ENCODE data around the gene TMEM91.
"Not testable (repeated sequence)": the region's sequence is repeated elsewhere in the genome, so short reads cannot be mapped to it uniquely, and the experiment has no call there.

TMEM91 gene

GRCh38 chr19:41402010-41402409 lies 25.7 kb downstream of the TMEM91 start:
- Histone ChIP-seq H3K36me3 (ENCODE audit: control insufficient read depth, insufficient read depth, low read length) (no peaks in the 10 kb centered on the region), H3K9me3 (ENCODE audit: control insufficient read depth, insufficient read depth, low read depth, low read length) (no peaks in the 10 kb centered on the region), H3K27me3 (ENCODE audit: control insufficient read depth, insufficient read depth, low read length) (no peaks in the 10 kb centered on the region), H3K9ac (ENCODE audit: low read length) (no peak overlapping the region), H3K27ac (ENCODE audit: low read depth, low read length) (no peak overlapping the region), H3K4me3 (ENCODE audit: low read depth, low read length) (no peak overlapping the region), H3K4me1 (ENCODE audit: control insufficient read depth, insufficient read depth, low read length) (peaks cover 12% of the 10 kb centered on the region)

DNA sequence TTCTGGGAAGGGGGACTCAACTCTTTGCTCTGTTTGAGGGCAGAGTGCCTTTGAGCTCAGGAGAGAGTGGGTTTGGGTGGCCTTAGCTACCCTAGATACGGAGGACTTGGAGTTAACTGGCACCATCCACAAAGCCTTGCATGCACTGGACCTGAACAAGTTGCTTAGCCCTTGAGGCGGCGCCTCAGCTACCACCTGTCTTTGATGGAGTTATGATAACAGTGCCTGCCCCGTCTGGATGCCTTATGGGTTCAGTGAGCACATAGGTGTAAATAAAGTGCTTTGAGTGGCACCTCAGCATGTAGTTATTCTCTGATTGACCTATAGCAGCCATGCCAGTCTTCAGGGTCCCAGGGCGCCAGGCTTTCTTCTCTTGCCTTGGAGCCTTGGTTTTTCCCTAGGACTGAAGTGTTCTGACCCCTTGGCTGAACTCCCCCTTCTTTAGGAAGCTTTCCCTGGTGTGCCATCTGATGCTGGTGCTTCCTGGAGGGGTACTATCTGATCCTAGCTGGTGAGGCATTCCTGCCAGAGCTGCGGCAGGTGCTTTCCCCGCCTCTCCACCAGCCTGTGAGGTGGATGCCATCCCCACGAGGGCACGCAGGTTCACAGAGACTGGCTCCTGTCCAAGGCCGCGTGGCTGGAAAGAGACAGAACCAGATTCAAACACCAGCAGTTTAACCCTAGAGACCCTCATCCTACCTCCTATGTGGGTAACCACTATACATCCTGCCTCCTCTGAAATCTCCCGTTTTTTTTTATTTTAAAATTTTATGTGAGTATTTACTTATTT lies 27.0 kb downstream of the TMEM91 start:
- Histone ChIP-seq H3K27ac (ENCODE audit: low read depth, low read length) (no peak overlapping the region), H3K4me1 (ENCODE audit: control insufficient read depth, insufficient read depth, low read length) (peaks cover 23% of the 10 kb centered on the region), H3K27me3 (ENCODE audit: control insufficient read depth, insufficient read depth, low read length) (no peaks in the 10 kb centered on the region), H3K9me3 (ENCODE audit: control insufficient read depth, insufficient read depth, low read depth, low read length) (no peaks in the 10 kb centered on the region), H3K4me3 (ENCODE audit: low read depth, low read length) (no peak overlapping the region), H3K9ac (ENCODE audit: low read length) (no peak overlapping the region), H3K36me3 (ENCODE audit: control insufficient read depth, insufficient read depth, low read length) (no peaks in the 10 kb centered on the region)

DNA sequence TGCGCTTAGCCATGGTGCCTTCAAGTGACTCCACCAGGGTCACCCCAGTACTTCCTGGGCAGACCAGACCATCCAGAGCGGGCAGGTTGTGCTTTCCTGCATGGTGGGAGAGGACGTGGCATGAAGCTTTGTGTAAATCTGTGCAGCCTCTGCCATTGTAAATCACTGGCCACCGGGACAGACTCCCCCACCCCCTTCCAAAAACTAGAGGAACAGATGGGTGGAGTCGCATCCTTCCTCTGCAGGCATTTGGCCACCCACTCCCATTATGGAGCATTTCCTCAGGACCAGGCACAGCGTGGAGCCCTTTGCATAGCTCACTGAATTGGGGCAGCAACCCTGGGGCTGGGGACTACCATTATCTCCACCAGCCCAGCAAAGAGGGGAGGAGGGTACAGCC lies 29.4 kb downstream of the TMEM91 start:
- no peak overlapping the region for H3K27ac ChIP-seq (ENCODE audit: low read depth, low read length)
- H3K9ac ChIP-seq (ENCODE audit: low read length): no peak overlapping the region
- peaks cover 25% of the 10 kb centered on the region; the same call in 1 of the 2 replicates for H3K4me1 ChIP-seq (ENCODE audit: control insufficient read depth, insufficient read depth, low read length)
- H3K9me3 ChIP-seq (ENCODE audit: control insufficient read depth, insufficient read depth, low read depth, low read length): no peaks in the 10 kb centered on the region
- no peak overlapping the region for H3K4me3 ChIP-seq (ENCODE audit: low read depth, low read length)
- no peaks in the 10 kb centered on the region for H3K27me3 ChIP-seq (ENCODE audit: control insufficient read depth, insufficient read depth, low read length)
- H3K36me3 ChIP-seq (ENCODE audit: control insufficient read depth, insufficient read depth, low read length): 0 out of 2 replicates have a peak, but pooled peaks cover 6% of the 10 kb centered on the region

DNA sequence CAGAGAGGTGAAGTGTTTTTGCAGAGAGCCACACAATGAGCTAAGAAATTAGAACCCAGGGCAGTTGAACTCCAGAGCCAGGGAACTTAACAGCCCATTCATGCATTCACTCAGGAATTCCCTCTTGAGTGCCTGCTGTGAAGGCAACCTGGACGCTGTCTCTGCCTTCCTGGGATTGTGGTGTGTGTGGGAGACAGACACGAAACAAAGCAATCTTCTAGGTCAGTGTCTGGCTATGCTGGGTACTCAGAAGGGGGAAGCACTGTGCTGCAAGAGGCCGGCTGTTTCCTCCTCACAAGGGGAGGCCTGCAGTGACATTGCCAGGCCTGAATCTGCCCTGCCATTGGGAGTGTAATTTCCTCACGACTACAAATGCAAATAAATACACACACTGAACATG lies 30.9 kb downstream of the TMEM91 start:
- Histone ChIP-seq H3K4me3 (ENCODE audit: low read depth, low read length) (no peak overlapping the region), H3K9ac (ENCODE audit: low read length) (peak overlapping the region; percentile 71), H3K9me3 (ENCODE audit: control insufficient read depth, insufficient read depth, low read depth, low read length) (no peaks in the 10 kb centered on the region), H3K27me3 (ENCODE audit: control insufficient read depth, insufficient read depth, low read length) (no peaks in the 10 kb centered on the region), H3K4me1 (ENCODE audit: control insufficient read depth, insufficient read depth, low read length) (peaks cover 25% of the 10 kb centered on the region; the same call in 1 of the 2 replicates), H3K36me3 (ENCODE audit: control insufficient read depth, insufficient read depth, low read length) (peaks cover 14% of the 10 kb centered on the region; the same call in 1 of the 2 replicates), H3K27ac (ENCODE audit: low read depth, low read length) (peak overlapping the region; percentile 3; the same call in 1 of the 2 replicates)

GRCh38 chr19:41408256-41408655 lies 31.9 kb downstream of the TMEM91 start:
- Histone ChIP-seq H3K27me3 (ENCODE audit: control insufficient read depth, insufficient read depth, low read length) (no peaks in the 10 kb centered on the region), H3K4me3 (ENCODE audit: low read depth, low read length) (no peak overlapping the region), H3K36me3 (ENCODE audit: control insufficient read depth, insufficient read depth, low read length) (peaks cover 17% of the 10 kb centered on the region; the same call in 1 of the 2 replicates), H3K27ac (ENCODE audit: low read depth, low read length) (no peak overlapping the region), H3K9me3 (ENCODE audit: control insufficient read depth, insufficient read depth, low read depth, low read length) (no peaks in the 10 kb centered on the region), H3K4me1 (ENCODE audit: control insufficient read depth, insufficient read depth, low read length) (peaks cover 25% of the 10 kb centered on the region; the same call in 1 of the 2 replicates), H3K9ac (ENCODE audit: low read length) (no peak overlapping the region)

DNA sequence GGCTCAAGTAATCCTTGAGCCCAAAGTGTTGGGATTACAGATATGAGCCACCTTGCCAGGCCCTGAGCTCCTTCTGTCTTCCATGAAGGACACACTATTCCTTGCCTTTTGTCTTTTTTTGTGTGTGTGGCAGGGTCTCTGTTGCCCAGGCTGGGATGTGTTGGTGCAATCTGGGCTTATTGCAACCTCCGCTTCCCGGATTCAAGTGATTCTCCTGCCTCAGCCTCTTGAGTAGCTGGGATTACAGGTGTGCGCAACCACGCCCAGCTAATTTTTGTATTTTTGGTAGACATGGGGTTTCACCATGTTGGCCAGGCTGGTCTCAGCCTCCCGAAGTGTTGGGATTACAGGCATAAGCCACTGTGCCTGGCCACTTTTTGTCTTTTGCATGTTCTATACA lies 32.5 kb downstream of the TMEM91 start:
- H3K4me3 ChIP-seq (ENCODE audit: low read depth, low read length); H3K27me3 ChIP-seq (ENCODE audit: control insufficient read depth, insufficient read depth, low read length); H3K9me3 ChIP-seq (ENCODE audit: control insufficient read depth, insufficient read depth, low read depth, low read length); H3K9ac ChIP-seq (ENCODE audit: low read length); H3K27ac ChIP-seq (ENCODE audit: low read depth, low read length): not testable (repeated sequence)
- Histone ChIP-seq H3K36me3 (ENCODE audit: control insufficient read depth, insufficient read depth, low read length) (peaks cover 19% of the 10 kb centered on the region), H3K4me1 (ENCODE audit: control insufficient read depth, insufficient read depth, low read length) (peaks cover 25% of the 10 kb centered on the region; the same call in 1 of the 2 replicates)

DNA sequence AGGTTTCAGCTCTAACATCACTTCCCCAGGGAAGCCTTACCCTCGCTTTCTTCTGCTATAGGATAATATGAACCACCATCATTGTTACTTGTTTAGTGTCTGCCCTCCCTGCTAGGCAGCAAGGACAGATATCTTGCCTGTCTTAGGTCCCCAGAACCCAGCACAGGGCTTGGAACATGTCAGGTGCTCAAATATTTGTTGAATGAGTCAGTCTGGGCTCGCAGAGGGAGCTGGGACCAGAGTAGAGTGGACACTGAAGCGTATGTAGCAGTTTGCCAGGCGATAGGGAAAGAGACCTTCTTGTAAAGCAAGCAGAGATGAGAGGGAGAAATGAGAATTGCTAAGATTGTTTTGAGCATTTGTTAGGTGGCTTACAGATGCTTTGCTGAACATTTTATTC lies 33.0 kb downstream of the TMEM91 start:
- no peaks in the 10 kb centered on the region for H3K27me3 ChIP-seq (ENCODE audit: control insufficient read depth, insufficient read depth, low read length)
- no peak overlapping the region for H3K9ac ChIP-seq (ENCODE audit: low read length)
- no peak overlapping the region for H3K4me3 ChIP-seq (ENCODE audit: low read depth, low read length)
- H3K4me1 ChIP-seq (ENCODE audit: control insufficient read depth, insufficient read depth, low read length): peaks cover 25% of the 10 kb centered on the region; the same call in 1 of the 2 replicates
- no peak overlapping the region for H3K27ac ChIP-seq (ENCODE audit: low read depth, low read length)
- H3K9me3 ChIP-seq (ENCODE audit: control insufficient read depth, insufficient read depth, low read depth, low read length): no peaks in the 10 kb centered on the region
- H3K36me3 ChIP-seq (ENCODE audit: control insufficient read depth, insufficient read depth, low read length): peaks cover 24% of the 10 kb centered on the region

DNA sequence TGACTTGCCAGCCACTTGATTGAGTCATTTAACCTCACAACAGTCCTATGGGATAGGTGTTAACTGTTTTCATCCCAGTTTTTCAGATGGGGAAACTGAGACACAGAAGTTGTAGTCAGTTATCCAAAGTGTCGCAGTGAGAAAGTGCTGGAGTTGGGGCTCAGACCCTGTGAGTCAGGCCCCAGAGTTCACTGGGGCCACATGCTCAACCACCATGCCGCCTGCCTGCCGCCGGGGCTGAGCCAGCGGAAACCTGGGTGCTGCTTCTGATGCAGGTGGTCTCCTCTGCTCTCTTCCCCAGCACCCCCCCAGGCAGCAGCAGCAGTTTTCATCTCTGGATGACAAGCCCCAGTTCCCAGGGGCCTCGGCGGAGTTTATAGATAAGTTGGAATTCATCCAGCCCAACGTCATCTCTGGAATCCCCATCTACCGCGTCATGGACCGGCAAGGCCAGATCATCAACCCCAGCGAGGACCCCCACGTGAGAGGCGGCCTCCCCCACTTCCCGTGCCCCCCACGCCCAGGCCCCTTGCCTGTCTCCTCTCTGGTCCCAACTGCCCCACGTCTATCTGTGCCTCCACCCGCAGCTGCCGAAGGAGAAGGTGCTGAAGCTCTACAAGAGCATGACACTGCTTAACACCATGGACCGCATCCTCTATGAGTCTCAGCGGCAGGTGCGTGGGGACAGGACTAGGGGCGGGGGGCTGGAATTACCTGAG lies 34.2 kb downstream of the TMEM91 start:
- Histone ChIP-seq H3K27ac (ENCODE audit: low read depth, low read length) (no peak overlapping the region), H3K9ac (ENCODE audit: low read length) (no peak overlapping the region), H3K4me3 (ENCODE audit: low read depth, low read length) (no peak overlapping the region), H3K4me1 (ENCODE audit: control insufficient read depth, insufficient read depth, low read length) (peaks cover 25% of the 10 kb centered on the region; the same call in 1 of the 2 replicates), H3K27me3 (ENCODE audit: control insufficient read depth, insufficient read depth, low read length) (no peaks in the 10 kb centered on the region), H3K36me3 (ENCODE audit: control insufficient read depth, insufficient read depth, low read length) (peaks cover 35% of the 10 kb centered on the region), H3K9me3 (ENCODE audit: control insufficient read depth, insufficient read depth, low read depth, low read length) (no peaks in the 10 kb centered on the region)

DNA sequence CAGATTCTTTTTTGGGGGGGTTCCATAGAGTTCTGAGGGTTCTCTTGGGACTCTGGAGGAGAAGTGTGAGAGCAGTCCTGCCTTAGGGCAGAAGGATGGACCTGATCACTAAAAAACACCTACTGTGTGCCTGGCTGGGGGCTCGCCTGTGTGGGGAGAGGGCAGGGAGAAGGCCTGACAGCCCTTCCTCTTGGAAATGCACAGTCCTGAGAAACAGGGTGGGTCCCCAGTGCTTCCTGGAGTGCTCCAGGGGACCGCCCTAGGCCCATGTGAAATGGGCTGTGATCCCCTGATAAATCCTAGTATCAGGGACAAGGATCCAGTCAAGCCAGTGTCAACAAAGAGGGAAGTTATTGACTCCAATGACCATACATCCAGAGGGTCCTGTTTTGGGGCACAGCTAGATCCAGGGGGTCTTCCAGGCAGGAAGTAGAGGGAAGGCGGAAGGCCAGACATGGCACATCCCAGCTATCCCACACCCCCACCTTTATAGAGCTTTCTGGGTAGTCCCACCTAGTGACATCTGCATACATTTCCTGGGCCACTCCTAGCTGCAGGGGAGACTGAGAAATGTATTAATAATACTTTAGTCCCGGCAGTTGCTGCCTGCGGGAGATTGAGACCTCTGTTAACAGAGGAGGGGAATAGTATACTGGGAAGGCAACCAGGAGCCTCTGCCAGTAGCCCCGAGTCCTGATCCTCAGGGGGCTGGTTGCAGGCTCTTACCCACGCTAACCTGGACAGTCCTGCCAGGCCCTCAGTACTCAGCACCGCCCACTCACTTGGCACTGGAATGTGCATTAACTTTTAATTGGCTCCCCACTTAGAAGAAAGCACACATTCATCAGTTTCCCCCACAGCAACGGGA lies 35.0 kb downstream of the TMEM91 start:
- Histone ChIP-seq H3K9me3 (ENCODE audit: control insufficient read depth, insufficient read depth, low read depth, low read length) (no peaks in the 10 kb centered on the region), H3K9ac (ENCODE audit: low read length) (no peak overlapping the region), H3K4me3 (ENCODE audit: low read depth, low read length) (no peak overlapping the region), H3K27ac (ENCODE audit: low read depth, low read length) (no peak overlapping the region), H3K36me3 (ENCODE audit: control insufficient read depth, insufficient read depth, low read length) (peaks cover 39% of the 10 kb centered on the region), H3K4me1 (ENCODE audit: control insufficient read depth, insufficient read depth, low read length) (peaks cover 20% of the 10 kb centered on the region; the same call in 1 of the 2 replicates), H3K27me3 (ENCODE audit: control insufficient read depth, insufficient read depth, low read length) (no peaks in the 10 kb centered on the region)

- Histone ChIP-seq H3K27me3 (ENCODE audit: control insufficient read depth, insufficient read depth, low read length) (no peaks in the 10 kb centered on the region), H3K4me1 (ENCODE audit: control insufficient read depth, insufficient read depth, low read length) (peaks cover 18% of the 10 kb centered on the region; the same call in 1 of the 2 replicates), H3K9me3 (ENCODE audit: control insufficient read depth, insufficient read depth, low read depth, low read length) (no peaks in the 10 kb centered on the region), H3K4me3 (ENCODE audit: low read depth, low read length) (no peak overlapping the region), H3K36me3 (ENCODE audit: control insufficient read depth, insufficient read depth, low read length) (peaks cover 39% of the 10 kb centered on the region), H3K27ac (ENCODE audit: low read depth, low read length) (no peak overlapping the region), H3K9ac (ENCODE audit: low read length) (no peak overlapping the region)
Observed at GRCh38 chr19:41411968-41412265, 35.6 kb downstream of the TMEM91 start.
